Measurements from ENCODE around the gene SERPINA5. TPM values are rescaled to one million over a fixed set of nuclear protein-coding genes. Genes with fewer than 3 reads are reported as not detected.

Gene SERPINA5
- total and polyA plus RNA-seq, 2 of the 13 experiments (the other 11 are each of a cell fraction or from before 2014, with no cell fraction given) = 449 to 498 TPM

DNA sequence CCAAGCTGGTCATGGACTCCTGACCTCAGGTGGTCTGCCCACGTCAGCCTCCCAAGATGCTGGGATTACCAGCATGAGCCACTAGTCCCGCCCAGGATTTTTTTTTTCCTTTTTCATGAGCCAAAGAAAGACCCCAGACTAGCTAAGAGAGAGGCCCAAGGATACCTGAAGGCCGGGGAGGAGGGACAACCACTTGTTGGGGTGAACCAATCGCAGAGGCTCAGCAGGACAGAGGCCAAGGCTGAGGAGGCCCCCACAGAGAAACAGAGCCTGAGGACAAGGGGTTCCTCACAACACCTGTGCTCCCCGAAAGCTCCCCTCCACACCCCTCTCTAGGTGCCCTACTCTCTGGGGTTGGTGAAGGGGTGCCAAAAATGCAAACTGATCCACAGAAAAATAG is 30.0 kb downstream of the SERPINA5 start:
- ATAC-seq (no peak), DNase-seq (ENCODE audit: low spot score) (no peak), FAIRE-seq (no peak)
- Histone ChIP-seq H3K27ac (ENCODE audit: extremely low read length, insufficient read depth, low read length) (peak overlapping the region; percentile 24), H4K20me1 (ENCODE audit: insufficient read depth, low read length) (peaks cover 26% of the 10 kb centered on the region; the same call in 1 of the 2 replicates), H3K27me3 (ENCODE audit: control insufficient read depth in 1 of 2, insufficient read depth in 2 of 2, low read length in 2 of 2) (no peaks in the 10 kb centered on the region; a peak in 1 of 5 replicates), H3K4me3 (replicated peaks in 1 of 3; ENCODE audit: insufficient read depth in 1 of 3, low read depth in 2 of 3, low read length in 3 of 3) (no peak overlapping the region), H3K4me1 (ENCODE audit: insufficient read depth, low read length) (peaks cover 67% of the 10 kb centered on the region), H3K9me3 (ENCODE audit: low read length) (no peaks in the 10 kb centered on the region), H3K9ac (ENCODE audit: insufficient read depth, low read depth, low read length) (no peak overlapping the region), H3K79me2 (ENCODE audit: insufficient read depth, low read length) (peaks cover 43% of the 10 kb centered on the region), H3K36me3 (replicated peaks in 1 of 2; ENCODE audit: control insufficient read depth in 1 of 2, insufficient read depth in 2 of 2, low read length in 2 of 2) (peaks cover 6 to 20% of the 10 kb centered on the region in 2 experiments), H3K4me2 (ENCODE audit: low read depth, low read length) (no peak overlapping the region), H2AFZ (ENCODE audit: low read length) (no peak overlapping the region)
- TF ChIP-seq MBD4 (IDR thresholded peaks at IDR 0.05; ENCODE audit: borderline replicate concordance, low read length) = no peak
- TF ChIP-seq, protein P1, sequence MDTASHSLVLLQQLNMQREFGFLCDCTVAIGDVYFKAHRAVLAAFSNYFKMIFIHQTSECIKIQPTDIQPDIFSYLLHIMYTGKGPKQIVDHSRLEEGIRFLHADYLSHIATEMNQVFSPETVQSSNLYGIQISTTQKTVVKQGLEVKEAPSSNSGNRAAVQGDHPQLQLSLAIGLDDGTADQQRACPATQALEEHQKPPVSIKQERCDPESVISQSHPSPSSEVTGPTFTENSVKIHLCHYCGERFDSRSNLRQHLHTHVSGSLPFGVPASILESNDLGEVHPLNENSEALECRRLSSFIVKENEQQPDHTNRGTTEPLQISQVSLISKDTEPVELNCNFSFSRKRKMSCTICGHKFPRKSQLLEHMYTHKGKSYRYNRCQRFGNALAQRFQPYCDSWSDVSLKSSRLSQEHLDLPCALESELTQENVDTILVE (CRISPR knock-in tag; IDR thresholded peaks at IDR 0.05) = no peak
- 0 out of 2 replicates have a peak, but pooled peaks have one; percentile 6 for TF ChIP-seq NR2C2 (CRISPR knock-in tag; IDR thresholded peaks at IDR 0.05; ENCODE audit: borderline replicate concordance)
- no TSS peak for BruUV-seq (replicated peaks)
- in situ Hi-C loops (cut with HindIII; ENCODE audit: extremely low pct_ligation_motif_present, low pct_unique_long_range_greater_than_20kb) (no loop called here), intact Hi-C loops (cut with micrococcal nuclease; ENCODE audit: unreplicated experiment) (no loop called here)
- 100% methylated on average over 5 of the region's 5 CpGs for WGBS (ENCODE audit: low lambda C conversion rate)
- ChIA-PET CTCF (ENCODE audit: low intra/inter-chr PET ratio, low total read pairs) (no interaction called here), POLR2A (interaction anchor here (0.9 to 19.0 kb wide), 10 partner anchors 11 to 926 kb away, joined by 3 to 638 read pairs (median 18); partner anchors contain the start of genes SERPINA4 and SERPINA5)

DNA sequence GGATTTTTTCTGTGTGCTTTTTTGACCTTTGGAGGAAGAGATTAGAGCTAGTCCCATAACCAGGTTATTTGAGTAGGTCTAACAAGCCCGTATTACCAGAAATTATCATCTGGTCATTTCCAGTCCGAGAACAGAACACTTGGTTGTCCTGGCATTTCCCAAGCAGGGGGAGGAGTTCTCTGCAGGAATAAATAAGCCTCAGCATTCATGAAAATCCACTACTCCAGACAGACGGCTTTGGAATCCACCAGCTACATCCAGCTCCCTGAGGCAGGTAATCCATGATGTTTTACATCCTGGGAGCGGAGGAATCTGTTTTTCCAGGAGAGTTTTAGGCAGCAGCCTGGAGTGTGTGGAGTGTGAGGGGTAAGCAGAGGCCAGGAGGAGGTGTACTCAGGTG is 30.9 kb downstream of the SERPINA5 start, which contains the start of gene SERPINA3:
TSS of gene SERPINA3 (plus strand) at position 218 of the 400 bp plus-strand sequence. CDS start 2,051 bp downstream, outside the sequence.
- Histone ChIP-seq H3K4me1 (ENCODE audit: insufficient read depth, low read length) (peaks cover 77% of the 10 kb centered on the region), H3K9me3 (ENCODE audit: low read length) (peaks cover 3% of the 10 kb centered on the region; the same call in 1 of the 2 replicates), H3K27ac (ENCODE audit: extremely low read length, insufficient read depth, low read length) (peak within 1 kb of the TSS; percentile 77), H4K20me1 (ENCODE audit: insufficient read depth, low read length) (peaks cover 34% of the 10 kb centered on the region; the same call in 1 of the 2 replicates), H3K4me3 (replicated peaks in 1 of 3; ENCODE audit: insufficient read depth in 1 of 3, low read depth in 2 of 3, low read length in 3 of 3) (peak within 1 kb of the TSS; percentile 62 to 69 (median 68)), H3K9ac (ENCODE audit: insufficient read depth, low read depth, low read length) (peak within 1 kb of the TSS; percentile 81), H3K79me2 (ENCODE audit: insufficient read depth, low read length) (peaks cover 53% of the 10 kb centered on the region), H3K4me2 (ENCODE audit: low read depth, low read length) (peak within 1 kb of the TSS; percentile 97), H3K36me3 (replicated peaks in 1 of 2; ENCODE audit: control insufficient read depth in 1 of 2, insufficient read depth in 2 of 2, low read length in 2 of 2) (peaks cover 12 to 30% of the 10 kb centered on the region in 2 experiments), H3K27me3 (ENCODE audit: control insufficient read depth in 1 of 2, insufficient read depth in 2 of 2, low read length in 2 of 2) (no peaks in the 10 kb centered on the region; a peak in 1 of 5 replicates), H2AFZ (ENCODE audit: low read length) (no peak within 1 kb of the TSS)
- BruUV-seq (replicated peaks) = no TSS peak
- ATAC-seq (peak; percentile 76), FAIRE-seq (peak; percentile 84), DNase-seq (ENCODE audit: low spot score) (peak; percentile 91)
- POLR2A ChIA-PET = interaction anchor here (0.9 to 19.0 kb wide), 21 partner anchors 10 to 438 kb away, joined by 3 to 638 read pairs (median 5); partner anchors contain the start of genes PPP4R4, SERPINA1, SERPINA4 and SERPINA5
- 8% methylated on average over 4 of the region's 4 CpGs for WGBS (ENCODE audit: low lambda C conversion rate)
- CTCF ChIA-PET (ENCODE audit: low intra/inter-chr PET ratio, low total read pairs) = no interaction called here
- intact Hi-C loops (cut with micrococcal nuclease; ENCODE audit: unreplicated experiment) (loop anchor here (1.0 kb wide), 1 partner anchor 13 kb away; no protein-coding TSS in a partner anchor), in situ Hi-C loops (cut with HindIII; ENCODE audit: extremely low pct_ligation_motif_present, low pct_unique_long_range_greater_than_20kb) (no loop called here)
- TF ChIP-seq KLF16 (CRISPR knock-in tag; IDR thresholded peaks at IDR 0.05) (peak in 1 of 2 experiments; percentile 30; a peak in 1 of 4 replicates), SSRP1 (CRISPR knock-in tag; IDR thresholded peaks at IDR 0.05) (peak; percentile 70; the same call in 1 of the 2 replicates), TSC22D2 (CRISPR knock-in tag; IDR thresholded peaks at IDR 0.05; ENCODE audit: borderline replicate concordance) (peak; percentile 81; the same call in 1 of the 2 replicates), SIX4 (CRISPR knock-in tag; IDR thresholded peaks at IDR 0.05) (peak; percentile 66; the same call in 1 of the 2 replicates), RAD51 (IDR thresholded peaks at IDR 0.05; ENCODE audit: borderline replicate concordance) (no peak), POLR2A (IDR thresholded peaks at IDR 0.05; ENCODE audit: insufficient read depth in 1 of 2, low read depth in 2 of 2, low read length in 2 of 2) (peak; percentile 72 to 98), RXRB (CRISPR knock-in tag; IDR thresholded peaks at IDR 0.05; ENCODE audit: borderline replicate concordance) (peak; percentile 55; the same call in 1 of the 2 replicates), ZNF562 (CRISPR knock-in tag; IDR thresholded peaks at IDR 0.05; ENCODE audit: borderline replicate concordance) (peak; percentile 57; the same call in 1 of the 2 replicates), ZNF20 (CRISPR knock-in tag; IDR thresholded peaks at IDR 0.05) (no peak), SP1 (IDR thresholded peaks at IDR 0.05) (no peak), SP1 (CRISPR knock-in tag; IDR thresholded peaks at IDR 0.05) (no peak)
- TF ChIP-seq, protein P2, sequence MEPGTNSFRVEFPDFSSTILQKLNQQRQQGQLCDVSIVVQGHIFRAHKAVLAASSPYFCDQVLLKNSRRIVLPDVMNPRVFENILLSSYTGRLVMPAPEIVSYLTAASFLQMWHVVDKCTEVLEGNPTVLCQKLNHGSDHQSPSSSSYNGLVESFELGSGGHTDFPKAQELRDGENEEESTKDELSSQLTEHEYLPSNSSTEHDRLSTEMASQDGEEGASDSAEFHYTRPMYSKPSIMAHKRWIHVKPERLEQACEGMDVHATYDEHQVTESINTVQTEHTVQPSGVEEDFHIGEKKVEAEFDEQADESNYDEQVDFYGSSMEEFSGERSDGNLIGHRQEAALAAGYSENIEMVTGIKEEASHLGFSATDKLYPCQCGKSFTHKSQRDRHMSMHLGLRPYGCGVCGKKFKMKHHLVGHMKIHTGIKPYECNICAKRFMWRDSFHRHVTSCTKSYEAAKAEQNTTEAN (CRISPR knock-in tag; conservative IDR thresholded peaks at IDR 0.05) = peak; percentile 32; the same call in 1 of the 2 replicates
- TF ChIP-seq, protein P3, sequence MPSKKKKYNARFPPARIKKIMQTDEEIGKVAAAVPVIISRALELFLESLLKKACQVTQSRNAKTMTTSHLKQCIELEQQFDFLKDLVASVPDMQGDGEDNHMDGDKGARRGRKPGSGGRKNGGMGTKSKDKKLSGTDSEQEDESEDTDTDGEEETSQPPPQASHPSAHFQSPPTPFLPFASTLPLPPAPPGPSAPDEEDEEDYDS (CRISPR knock-in tag; IDR thresholded peaks at IDR 0.05) = peak; percentile 96
